Measurements from ENCODE around the gene MROH7.

GRCh38 chr1:54681358-54681757 is 39.8 kb downstream of the MROH7 start:
- TF ChIP-seq, protein P1, sequence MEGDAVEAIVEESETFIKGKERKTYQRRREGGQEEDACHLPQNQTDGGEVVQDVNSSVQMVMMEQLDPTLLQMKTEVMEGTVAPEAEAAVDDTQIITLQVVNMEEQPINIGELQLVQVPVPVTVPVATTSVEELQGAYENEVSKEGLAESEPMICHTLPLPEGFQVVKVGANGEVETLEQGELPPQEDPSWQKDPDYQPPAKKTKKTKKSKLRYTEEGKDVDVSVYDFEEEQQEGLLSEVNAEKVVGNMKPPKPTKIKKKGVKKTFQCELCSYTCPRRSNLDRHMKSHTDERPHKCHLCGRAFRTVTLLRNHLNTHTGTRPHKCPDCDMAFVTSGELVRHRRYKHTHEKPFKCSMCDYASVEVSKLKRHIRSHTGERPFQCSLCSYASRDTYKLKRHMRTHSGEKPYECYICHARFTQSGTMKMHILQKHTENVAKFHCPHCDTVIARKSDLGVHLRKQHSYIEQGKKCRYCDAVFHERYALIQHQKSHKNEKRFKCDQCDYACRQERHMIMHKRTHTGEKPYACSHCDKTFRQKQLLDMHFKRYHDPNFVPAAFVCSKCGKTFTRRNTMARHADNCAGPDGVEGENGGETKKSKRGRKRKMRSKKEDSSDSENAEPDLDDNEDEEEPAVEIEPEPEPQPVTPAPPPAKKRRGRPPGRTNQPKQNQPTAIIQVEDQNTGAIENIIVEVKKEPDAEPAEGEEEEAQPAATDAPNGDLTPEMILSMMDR (conservative IDR thresholded peaks at IDR 0.05) = no peak
- TF ChIP-seq EZH2 (IDR thresholded peaks at IDR 0.05; ENCODE audit: low read depth) = no peak

Data from PC-9 (cell line).